ENCODE data around the gene USP40.

DNA sequence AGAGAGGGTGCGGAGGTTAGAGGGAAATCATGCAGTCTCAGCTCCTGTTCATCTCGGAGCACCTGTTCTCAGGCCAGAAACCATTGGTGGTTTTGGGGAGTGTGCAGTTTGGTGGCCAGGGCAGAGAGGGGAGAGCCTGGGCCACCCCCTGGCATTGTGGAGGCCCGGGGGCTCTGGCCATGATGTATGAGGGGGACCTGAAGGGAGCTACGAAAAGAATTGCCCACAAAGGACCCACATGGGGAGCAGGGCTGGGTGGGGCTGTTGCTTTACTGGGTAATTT, 124.6 kb downstream of the USP40 start:
- TF ChIP-seq CTCF (IDR thresholded peaks at IDR 0.05; ENCODE audit: poor library complexity) (no peak), EZH2 (IDR thresholded peaks at IDR 0.05; ENCODE audit: borderline replicate concordance) (no peak)
